Tibial nerve (tissue), 4 donors: ENCODE data around the gene TAF4B.

ENCODE experiments used
- CTCF ChIP-seq, 5 experiments: fragments of 200-600 bp in 3 of 5; fragments of 450-650 bp in 2 of 5; sonication (generic) in 3 of 5; IDR thresholded peaks; one replicate each; pipeline ENCODE4 v1.5.1; 2016 to 2019; ENCODE audit warnings: antibody characterized with exemption in 5 of 5, mild to moderate bottlenecking in 3 of 5, moderate library complexity in 2 of 5
- EP300 ChIP-seq, 2 donors: sonication (generic); formaldehyde crosslinking; IDR thresholded peaks; one replicate each; pipeline ENCODE4 v1.6.1; 2017; ENCODE audit warnings: antibody characterized with exemption in 2 of 2, mild to moderate bottlenecking in 1 of 2
- POLR2A ChIP-seq, 2 donors: fragments of 450-650 bp; IDR thresholded peaks; one replicate each; pipeline ENCODE4 v1.6.1; 2017; ENCODE audit warnings: antibody characterized with exemption in 2 of 2, mild to moderate bottlenecking in 2 of 2, moderate library complexity in 2 of 2

- TF ChIP-seq POLR2A (IDR thresholded peaks at IDR 0.05) (no peak), CTCF (IDR thresholded peaks at IDR 0.05) (no peak), EP300 (IDR thresholded peaks at IDR 0.05) (no peak)
These were observed 130.0 kb downstream of the TAF4B start for GRCh38 chr18:26356045-26356785.
